HG03460 (cell line): ENCODE results near the gene NPC1.
"Not testable (repeated sequence)": the region's sequence is repeated elsewhere in the genome, so short reads cannot be mapped to it uniquely, and the experiment has no call there.

Experiments used
- ATAC-seq: cut with Tn5 transposase; IDR thresholded peaks from one replicate; pipeline ENCODE4 v1.9.1; 2021; ENCODE audit not compliant: unreplicated experiment

The NPC1 gene

DNA sequence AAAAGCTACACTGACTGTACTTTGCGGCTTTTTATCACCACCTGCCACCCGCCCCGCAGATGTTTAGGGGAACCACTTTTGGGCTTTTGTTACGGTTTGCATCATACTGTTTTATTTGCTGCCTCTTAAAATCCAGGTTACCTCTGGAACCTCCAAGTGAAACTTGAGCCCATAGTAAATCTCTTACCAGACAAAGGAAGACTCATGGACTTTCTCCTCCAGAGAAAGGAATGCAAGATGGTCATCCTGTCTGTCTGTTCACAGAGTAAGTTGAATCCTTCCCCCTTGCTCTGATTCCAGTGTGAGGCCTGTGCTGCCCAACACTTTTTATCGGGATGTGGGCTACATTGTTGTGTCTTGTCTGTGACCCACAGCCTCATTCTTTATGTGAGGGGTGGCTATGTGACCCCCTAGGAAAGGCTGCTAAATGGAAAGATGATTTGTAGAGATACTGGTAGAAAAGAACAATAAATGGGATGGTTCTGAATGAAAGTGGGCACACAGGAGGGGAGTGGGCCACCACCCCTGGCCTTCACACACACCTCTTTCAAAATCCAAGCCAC, 59.7 kb downstream of the NPC1 start:
- ATAC-seq: no peak

DNA sequence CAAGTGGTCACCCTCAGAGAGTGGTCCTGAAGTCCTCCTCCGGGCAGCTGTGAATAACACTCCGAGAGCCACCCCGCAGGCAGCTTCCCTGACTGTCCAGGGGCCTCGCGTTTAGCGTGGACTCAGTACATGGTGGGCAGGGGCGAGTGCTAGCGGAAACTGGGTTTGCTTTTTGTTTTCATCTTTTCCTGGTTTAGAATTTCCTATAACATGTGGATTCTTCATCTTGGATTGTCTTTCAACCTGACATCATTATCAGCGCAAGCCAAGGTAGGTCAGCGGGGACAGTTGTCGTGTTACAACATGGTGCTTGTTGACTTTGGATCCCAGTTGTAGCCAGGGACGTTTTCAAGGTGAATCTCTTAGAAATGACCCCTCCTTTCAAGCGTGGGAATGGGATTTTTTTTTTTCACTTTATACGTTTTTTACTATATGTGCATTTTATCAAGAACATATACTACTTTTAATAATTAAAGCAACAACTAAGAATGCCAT, 62.0 kb downstream of the NPC1 start:
- no peak for ATAC-seq

DNA sequence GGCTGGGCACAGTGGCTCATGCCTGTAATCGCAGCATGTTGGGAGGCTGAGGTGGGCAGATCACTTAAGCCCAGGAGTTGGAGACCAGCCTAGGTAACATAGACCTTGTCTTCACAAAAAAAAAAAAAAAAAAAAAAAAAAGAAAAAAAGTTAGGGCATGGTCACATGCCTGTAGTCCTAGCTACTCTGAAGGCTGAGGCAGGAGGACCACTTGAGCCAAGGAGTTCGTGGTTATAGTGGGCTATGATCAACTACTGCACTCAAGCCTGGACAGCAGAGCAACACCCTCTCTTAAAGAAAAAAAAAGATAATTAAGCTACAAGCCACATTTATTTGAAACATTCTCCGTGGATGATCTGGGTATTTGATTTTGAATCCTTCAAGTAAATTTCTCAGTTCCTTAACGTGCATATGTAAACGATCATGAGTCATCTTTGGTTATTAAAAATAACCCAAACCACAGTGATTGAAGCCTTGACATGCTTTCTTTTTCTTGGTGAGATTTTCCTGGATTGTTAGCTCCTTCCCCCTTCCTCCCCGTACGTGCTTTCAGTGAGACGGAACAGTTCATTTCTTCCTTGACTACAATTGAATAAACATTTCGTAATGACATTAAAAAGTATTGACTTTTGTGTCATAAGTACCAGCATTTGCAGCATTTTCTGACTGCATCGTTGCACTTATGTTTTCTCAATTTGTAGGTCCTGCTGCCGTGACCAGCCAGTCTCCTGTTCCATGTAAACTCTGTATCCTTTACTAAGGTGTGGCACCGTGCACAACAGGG, 62.7 kb downstream of the NPC1 start:
- no peak for ATAC-seq

DNA sequence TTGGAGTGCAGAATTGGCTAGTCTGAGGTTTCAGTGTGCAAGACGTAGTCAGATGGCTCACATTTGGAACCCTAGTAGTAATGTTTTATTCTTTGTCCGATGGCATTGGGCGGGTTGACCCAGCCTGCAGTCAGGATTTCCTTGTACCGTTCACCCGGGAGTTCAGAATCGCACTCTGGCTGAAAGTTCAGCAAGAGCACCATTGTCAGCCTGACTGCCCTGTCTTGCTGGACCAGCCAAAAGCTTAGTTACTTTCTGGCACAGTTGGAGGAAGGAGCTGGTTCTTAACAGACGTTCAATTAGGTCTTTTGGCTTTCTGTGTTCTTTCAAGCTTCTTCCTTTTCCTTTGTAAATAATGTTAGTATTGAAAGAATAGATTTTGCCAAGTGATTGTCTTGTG, 64.4 kb downstream of the NPC1 start:
- ATAC-seq: no peak

DNA sequence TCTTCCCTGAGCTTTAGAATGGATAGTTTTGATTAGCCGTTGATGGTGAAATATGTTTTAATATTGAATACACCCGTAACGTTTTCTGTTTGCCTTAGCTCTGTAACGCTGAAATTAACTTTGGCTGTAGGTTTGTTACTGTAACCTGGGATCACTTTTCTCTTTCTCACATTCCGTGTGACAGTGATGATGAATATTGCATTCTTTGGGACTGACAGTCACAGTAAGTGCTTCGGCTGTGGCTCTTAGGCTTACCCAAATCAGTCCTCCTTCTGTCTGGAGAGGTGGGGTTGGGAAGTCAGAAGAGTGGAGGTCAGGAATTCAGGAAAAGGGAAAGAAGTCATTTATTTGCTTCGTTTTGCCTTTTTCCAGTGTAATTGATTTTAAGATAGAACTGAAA, 65.0 kb downstream of the NPC1 start:
- no peak for ATAC-seq

DNA sequence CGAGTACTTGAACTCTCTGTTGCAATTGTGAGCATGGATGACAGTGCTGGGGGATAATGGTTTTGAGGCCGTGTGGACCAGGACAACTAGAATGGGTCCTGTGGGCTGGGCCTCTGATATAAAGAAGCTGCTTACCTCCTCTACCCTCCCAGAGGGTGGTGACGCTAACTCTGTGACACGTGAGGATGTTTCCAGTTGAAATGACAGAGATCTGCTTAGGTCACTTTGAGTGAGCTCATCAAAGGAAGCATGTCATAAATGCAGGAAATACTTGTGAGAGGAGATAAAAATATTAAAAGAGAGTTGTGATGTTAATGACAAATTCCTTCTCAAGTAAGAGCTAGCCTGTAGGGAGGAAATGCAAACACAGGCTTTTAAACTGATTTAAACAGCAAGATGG, 66.6 kb downstream of the NPC1 start:
- no peak for ATAC-seq

DNA sequence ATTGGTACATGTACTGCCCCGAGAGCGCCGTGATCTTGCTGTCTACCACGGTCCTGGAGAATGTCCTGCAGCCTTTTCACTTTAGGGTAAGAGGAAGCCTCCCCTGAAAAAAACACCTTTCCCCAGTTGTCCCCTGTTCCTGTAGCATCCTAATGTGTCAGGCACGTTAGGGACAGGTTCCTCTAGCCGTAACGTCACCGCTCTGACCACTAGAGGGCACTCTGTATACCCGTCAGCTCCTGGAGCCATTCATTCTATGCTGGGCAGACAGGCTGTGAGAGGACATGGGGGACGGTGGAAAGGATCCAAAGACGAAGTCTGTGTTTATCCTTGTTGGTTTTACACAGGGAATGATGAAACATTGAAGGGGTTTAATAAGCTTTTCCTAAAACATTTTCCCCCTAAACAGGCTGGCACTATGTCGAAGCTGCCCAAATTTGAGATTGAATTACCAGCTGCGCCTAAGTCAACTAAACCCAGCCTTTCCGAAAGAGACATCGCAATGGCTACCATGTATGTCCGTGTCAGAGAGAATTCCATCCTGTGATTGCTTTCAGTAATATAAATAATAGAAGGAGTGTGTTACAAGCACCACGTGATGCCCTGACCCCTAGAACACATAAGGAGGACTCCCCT, 70.3 kb downstream of the NPC1 start:
- peak; percentile 86 for ATAC-seq

DNA sequence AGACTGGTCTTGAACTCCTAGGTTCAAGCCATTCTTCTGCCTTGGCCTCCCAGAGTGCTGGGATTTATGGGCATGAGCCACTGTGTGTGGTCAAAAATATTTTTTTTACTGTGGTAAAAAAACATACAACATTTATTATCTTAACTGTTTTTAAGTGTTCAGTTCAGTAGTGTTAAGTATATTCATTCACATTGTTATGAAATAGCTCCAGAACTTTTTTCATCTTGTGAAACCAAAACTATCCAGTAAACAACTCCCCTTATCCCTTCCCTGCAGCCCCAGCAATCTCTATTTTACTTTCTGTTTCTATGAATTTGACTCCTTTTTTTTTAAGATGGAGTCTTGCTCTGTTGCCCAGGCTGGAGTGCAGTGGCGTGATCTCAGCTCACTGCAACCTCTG, 73.7 kb downstream of the NPC1 start:
- ATAC-seq: no peak

DNA sequence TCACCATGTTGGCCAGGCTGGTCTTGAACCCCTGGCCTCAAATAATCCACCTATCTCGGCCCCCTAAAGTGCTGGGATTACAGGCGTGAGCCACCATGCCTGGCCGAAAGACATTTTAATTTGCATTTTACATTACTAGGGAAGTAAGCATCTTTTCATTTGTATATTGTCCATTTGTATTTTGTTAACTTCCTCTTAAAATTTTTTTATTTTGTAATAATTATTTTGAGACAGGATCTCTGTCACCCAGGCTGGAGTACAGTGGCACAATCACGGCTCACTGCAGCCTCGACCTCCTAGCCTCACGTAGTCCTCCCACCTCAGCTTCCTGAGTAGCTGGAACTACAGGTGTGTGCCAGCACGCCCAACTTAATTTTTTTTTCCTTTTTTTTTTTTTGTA, 74.1 kb downstream of the NPC1 start:
- not testable (repeated sequence) for ATAC-seq

DNA sequence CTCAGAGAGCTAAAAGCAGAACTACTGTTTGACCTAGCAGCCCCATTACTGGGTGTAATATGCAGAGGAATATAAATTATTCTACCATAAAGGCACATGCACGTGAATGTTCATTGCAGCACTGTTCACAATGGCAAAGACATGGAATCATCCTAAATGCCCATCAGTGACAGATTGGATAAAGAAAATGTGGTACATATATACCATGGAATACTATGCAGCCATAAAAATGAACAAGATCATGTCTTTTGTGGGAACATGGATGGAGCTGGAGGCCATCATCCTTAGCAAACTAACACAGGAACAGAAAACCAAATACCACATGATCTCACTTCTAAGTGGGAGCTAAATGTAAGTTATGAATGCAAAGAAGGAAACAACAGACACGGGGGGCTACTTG, 75.4 kb downstream of the NPC1 start:
- ATAC-seq: not testable (repeated sequence)

DNA sequence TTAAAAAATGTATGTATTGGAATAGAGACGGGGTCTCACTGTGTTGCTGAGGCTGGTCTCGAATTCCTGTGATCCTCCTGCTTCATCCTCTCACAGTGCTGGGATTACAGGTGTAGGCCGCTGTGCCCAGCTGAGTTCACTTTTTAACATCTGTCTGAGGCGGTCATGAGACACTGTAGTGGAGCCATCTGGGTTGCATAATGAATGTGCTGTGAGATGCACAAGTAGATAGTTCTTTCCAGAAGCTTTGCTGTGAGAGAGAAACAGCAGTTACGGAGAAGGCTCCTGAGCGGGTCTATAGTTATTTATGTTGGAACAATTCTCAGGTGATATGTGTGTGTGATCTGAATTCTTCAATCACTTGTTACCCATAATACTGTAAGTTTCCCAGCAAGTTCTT, 79.9 kb downstream of the NPC1 start:
- no peak for ATAC-seq

DNA sequence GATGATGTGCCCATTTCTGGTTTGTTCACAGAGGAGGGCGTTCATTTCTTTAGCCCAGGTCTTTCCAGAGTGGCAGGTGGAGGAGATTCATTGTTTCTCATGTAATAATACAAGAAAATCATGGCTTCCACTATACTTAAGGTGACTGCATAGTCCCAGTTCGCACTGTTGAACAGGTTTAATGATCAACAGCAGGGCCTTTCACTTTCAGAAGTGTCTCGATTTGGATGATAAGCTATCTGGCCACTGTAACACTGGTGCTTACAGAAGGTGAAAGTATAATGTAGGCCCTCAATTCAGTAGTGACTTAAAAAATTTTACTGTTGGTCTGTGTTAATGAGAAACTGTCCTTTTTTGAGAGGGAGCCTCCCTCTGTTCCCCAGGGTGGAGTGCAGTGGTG, 81.6 kb downstream of the NPC1 start:
- peak; percentile 46 for ATAC-seq

DNA sequence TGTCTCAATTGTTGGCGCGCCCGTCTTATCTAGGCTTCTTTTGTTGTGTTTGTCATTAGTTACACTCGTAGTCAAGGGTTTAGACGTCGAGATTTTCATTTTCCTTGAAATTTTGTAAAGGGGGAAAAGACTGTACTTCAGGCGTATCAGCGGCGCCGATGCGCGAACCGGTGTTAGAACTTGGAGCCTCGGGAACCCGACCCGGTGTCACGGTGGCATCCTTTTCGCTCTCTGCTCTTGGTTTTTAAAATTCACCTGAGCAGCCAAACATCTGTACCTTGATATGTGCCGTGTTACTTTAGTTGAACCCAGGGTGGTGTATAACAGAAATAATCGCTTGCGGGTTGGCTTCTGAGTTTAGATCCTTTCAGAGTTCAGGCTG, 82.4 kb downstream of the NPC1 start:
- ATAC-seq: no peak

DNA sequence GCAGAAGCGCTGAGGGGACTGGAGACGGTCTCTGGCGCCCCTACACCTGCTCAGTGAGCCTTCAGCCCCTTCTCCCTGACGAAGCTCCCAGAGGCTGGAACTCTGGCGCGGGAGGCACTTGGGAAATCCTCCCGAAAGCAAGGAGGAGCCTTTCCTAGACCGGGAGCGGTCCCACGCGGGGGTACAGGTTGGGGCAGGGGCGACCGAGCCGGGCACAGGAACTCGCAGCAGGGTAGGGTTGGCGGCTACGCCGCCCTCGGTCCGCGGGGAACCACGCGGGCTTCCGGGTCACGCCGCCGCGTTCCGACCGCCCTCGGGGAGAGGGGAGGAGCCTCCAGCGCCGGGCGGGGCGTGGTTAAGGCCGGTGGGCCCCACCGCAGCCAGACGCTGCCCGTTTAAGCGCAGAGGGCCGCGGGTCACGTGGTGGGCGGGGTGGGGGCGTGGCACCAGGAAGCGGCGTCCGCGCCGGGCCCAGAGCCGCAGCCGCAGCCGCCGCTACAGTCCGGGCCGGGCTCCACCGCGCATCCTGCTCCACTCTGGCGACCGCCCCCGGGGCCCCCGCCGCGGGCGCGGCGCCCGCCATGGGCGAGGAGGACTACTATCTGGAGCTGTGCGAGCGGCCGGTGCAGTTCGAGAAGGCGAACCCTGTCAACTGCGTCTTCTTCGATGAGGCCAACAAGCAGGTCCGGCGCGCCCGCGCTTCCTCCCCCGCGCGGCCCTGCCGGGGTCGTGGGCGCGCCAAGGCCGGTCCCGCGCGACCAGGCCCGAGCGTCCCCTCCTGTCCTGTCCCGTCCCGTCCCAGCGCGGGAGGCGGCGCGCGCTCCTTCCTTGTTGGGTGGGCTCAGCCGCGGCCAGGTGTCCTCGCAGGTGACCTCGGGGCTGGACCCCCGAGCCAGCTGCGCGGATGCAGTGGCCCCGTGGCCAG, 83.0 kb downstream of the NPC1 start, which contains the start of gene RMC1:
Gene RMC1 (plus strand): TSS at position 474 of the 925 bp plus-strand sequence. CDS start 108 bp downstream, at position 582.
- ATAC-seq: peak; percentile 81

DNA sequence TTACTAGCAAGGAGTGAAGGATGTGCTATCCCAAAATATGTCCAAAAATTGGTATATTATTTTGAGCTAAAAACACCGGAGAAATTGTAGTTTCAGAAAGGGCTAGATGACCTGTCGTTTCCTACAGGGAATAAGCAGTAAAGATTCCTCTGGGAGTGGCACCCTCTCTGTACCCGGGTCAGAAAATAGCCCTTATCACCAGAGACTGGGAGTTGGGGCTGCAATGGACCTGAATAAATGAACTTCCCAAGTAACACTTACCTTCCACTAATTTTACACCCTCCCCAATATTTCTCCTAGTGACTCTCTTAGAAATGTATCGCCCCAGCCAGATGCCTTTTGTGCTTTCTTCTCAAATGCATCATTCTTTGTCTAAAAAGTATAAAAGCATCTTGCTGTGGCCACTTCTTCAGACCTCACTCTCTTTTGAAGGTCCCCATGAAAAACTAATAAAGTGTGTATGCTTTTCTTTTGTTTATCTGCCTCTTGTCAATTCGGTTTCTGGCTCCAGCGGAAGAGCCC, 83.7 kb downstream of the NPC1 start:
- no peak for ATAC-seq

DNA sequence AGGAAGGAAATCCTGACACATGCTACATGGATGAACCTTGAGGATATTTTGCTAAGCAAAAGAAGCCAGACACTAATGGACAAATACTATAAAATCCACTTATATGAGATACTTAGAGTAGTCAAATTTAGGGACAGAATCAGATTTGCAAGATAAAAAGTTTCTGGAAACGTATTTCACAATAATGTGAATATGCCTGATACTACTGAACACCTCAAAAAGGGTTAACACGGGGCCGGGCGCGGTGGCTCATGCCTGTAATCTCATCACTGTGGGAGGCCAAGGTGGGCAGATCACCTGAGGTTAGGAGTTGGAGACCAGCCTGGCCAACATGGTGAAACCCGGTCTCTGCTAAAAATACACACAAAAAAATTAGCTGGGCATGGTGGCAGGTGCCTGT, 84.7 kb downstream of the NPC1 start:
- no peak for ATAC-seq

DNA sequence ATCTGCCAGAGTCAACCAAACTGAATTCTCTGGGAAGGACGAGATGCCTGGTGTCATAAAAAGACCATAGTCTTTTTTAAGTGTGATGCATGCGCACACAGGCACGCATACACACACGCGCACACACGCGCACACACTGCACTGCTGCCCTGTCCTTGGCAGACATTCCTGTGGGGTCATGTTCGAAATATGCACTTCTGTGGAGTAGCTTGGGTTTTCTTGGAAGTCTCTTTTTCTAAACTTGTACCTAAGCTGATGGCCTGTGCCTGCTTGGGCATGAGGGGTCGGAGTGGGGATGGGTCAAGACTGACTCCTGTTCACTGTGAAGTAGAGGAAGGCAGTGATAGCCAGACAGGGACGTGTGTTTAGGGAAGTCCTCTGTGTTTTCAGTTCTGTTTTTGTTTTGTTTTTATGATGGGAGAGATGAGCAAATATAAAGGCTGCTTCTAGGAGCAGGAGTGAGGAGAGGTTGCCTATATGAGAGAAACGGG, 87.0 kb downstream of the NPC1 start:
- no peak for ATAC-seq

DNA sequence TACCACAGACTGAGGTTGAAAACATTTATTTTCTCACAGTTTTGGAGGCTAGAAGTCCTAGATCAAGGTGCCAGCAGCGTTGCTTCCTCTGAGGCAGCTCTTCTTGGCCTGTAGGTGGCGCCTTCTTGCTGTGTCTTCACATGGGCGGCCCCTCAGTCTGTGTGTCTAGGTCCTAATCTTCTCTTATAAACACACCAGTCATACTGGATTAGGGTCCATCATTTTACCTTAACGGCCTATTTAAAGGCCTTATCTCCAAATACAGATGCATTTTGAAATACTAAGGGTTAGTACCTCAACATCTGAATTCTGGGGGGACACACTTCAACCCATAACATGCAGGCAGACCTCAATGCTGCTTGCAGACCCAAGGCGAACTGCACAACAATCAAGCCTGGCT, 87.4 kb downstream of the NPC1 start:
- peak; percentile 26 for ATAC-seq

DNA sequence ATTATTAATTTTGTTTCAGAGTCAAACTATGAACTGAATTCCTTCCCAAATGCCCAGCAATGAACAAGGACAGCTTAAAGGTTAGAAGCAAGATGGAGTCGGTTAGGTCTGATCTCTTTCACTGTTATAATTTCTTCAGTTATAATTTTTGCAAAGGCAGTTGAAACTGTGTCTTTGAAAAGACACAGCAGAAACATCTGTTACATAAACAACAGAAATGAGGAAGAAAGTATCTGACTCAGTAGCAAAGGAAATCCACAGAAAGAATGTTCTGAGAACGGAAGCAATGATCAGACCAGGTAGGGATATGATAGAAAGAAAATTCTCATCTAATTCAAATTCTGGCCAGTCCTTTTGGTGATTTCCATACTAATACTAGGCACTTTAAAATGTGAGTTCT, 88.2 kb downstream of the NPC1 start:
- ATAC-seq: no peak

DNA sequence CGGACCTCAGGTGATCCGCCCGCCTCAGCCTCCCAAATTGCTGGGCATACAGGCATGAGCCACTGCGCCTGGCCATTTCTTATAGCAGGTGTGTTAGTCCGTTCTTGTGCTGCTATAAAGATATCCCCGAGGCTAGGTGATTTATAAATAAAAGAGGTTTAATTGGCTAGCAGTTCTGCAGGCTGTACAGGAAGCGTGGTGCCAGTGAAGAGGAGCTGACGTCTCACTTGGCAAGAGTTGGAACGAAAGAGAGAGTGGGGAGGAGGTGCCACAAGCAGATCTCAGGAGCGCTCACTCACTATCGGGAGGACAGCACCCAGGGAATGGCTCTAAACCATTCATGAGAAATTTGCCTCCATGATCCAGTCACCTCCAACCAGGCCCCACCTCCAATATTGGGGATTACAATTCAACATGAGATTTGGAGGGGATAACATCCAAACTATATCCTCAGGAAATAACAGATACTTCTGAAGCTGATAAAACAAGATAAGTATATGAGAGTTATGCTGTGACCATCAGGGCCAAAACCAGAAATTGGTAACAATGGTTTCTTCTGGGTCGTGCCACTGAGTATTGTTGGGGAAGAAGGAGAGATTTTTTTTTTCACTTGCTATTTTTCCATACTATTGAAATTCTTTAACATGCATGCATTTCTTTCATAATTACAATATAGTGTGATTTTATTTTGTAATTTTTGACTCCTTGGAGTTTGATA, 90.4 kb downstream of the NPC1 start:
- ATAC-seq: no peak
